Measurements from ENCODE around the gene HGS.

- TF ChIP-seq CTCF (conservative IDR thresholded peaks at IDR 0.05; ENCODE audit: low read depth, low read length) (no peak), EZH2 (IDR thresholded peaks at IDR 0.05; ENCODE audit: borderline replicate concordance, low read depth, low read length, poor library complexity, severe bottlenecking) (no peak)
Observed at GRCh38 chr17:81650951-81651350, 32.9 kb upstream of the HGS start.

All from A673 (cell line).